Choroid plexus epithelial cell (primary cell): Measurements from ENCODE around the gene NKTR.
A peak's percentile ranks its signal among the peaks of the same experiment; 100 is the strongest.

ENCODE experiments used
- DNase-seq: peaks from one replicate; pipeline ENCODE4 v3.0.0-alpha.2; 2010; ENCODE audit warnings: low read depth
- H3K4me3 ChIP-seq: 2 replicates; pipeline ENCODE4 v1.5.1; 2011; ENCODE audit warnings: low read depth, mild to moderate bottlenecking, control low read depth, low read length, moderate library complexity
- CTCF ChIP-seq: conservative IDR thresholded peaks from 2 replicates; pipeline ENCODE4 v1.5.1; 2011; ENCODE audit warnings: low read depth, mild to moderate bottlenecking, control low read depth, inconsistent platforms, low read length, moderate library complexity

NKTR gene

DNA sequence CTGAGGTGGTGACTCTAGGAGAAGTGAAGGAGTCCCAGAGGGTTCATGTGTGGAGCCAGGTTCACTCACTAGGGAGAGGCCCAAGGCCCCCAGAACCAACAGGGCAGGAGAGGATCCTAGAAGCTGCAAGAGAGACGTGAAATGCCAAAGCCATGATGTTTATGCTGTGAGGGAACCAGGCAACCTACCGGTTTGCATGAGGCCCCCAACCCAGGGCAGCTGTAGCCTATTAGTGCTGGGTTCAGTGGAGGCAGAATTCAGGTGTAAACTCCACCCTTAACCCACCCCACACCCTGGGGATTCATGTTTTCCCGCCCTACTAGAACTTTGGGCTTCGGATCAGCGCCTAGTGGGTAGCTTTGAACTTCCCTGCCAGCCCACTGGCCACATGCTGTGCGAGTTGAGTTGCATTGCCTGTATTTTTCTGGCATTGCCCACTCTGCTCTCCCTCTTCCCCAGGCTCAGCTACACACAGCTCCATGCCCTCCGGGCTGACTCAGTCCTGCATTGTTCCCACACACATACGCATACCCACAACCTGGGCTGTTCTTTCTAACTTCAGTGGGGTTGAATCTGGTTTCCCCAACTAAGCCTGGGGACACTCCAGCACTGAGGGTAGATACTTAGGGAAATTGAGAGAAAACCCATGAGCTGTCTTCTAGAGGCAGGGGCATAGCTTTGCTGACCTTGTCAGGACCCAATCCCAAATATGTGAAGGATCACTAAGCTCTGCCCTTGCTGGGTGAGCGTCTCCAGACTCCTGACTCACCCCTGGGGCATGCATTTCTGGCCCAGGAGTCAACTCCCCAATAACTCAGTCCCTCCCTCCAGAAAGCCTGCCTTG lies 51.0 kb downstream of the NKTR start:
- H3K4me3 ChIP-seq = peak overlapping the region; percentile 3
- no peak for DNase-seq
- no peak for TF ChIP-seq CTCF

DNA sequence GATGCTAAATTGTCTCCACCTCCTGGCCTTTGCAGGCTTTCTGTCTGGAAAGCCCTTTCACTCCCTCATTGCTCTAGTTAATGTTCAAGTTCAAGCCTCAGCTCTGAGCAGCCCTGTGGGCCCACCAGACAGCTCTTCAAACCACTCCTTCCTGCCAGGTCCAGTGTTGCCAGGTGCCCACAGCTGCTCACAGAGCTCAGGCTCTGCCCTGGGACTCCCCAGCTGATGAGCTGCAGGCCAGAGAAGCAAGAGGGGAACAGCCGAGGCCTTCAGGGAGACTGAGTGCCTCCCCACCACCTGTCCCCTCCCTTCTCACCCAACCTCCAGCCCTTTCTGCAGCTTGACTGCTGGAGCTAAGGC lies 51.7 kb downstream of the NKTR start:
- H3K4me3 ChIP-seq = peak overlapping the region; percentile 83
- DNase-seq = no peak
- no peak for TF ChIP-seq CTCF

DNA sequence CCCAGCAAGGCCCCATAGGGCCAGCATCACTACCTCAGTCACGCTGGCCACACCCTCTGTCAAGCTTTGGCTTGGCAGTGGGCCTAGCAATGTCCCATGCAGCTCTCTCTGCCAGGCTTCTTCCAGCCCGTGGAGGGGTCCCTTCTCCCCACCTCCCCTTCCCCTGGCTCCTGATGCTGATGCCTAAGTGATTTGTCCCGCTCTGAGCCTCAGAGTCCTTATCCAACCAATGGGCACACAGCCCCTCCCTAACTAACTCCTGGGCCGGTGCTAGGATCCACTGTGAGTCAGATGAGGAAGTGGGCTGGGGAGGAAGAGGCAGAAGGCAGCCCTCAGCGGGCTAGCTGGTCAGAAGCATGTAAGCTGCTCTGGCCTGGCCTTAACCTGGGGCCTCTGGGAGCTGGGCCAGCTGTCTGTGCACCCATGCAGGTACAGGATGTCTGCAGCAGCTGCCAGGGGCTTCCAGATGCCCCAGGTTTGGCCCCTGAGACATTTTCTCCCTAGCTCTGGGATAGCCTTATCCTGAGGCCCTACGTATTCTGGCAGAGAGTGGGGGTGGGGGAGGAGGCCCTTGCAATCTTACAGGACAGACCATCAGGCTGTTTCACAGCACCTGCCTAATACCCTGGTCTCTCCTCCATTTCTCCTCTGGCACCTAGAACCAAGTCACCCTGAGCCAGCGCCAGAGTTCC lies 52.3 kb downstream of the NKTR start:
- no peak for TF ChIP-seq CTCF
- DNase-seq = peak; percentile 83
- peak overlapping the region; percentile 83 for H3K4me3 ChIP-seq

DNA sequence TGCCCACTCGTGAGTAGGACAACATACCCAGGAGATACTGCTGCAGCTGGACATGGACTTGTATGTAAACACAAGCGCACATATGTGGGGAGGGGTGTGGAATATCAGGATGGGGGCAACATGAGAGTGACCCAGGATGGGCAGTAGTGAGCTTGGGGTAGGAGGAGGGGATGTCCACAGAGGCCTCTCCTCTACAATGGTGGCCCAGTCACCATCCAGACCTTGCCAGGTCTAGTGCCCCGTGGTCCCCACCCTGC lies 52.7 kb downstream of the NKTR start:
- no peak for DNase-seq
- H3K4me3 ChIP-seq = peak overlapping the region; percentile 83
- no peak for TF ChIP-seq CTCF

DNA sequence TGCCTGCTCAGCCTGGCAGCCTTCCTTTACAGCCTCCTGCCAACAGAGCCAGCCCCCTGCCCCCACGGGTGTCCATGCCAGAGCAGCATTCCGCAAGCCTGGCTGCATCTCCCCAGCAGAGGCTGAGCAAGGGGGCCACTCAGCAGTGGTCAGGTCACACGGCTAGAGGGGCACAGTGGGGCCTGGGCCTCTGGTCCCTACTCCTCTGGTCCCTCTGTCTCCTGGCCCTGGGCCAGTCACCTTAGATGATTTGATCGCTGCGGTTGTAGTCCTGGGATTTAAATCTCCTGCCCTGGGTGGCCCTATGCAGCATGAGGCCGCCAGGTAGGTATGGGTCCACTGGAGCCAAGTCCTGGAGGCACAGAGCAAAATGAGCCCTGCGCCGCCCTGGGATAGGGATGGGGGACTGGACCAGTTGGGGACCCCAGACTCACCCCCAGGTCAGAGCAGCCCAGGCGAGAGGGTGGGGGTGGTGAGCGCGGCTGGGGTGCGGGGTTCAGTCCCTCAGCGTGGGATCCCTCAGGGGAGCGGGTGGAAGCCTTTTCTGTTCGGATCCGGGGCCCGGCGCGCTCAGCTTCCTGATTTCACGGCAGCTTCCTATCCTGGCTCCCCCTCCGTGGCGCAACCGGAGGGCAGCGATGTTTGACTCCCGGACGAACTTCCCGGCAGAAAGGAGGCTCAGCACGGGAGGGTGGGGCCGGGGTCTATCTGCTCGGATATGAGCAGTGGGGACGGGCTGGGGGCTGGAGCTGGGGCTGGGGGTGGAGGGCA lies 53.3 kb downstream of the NKTR start, which contains the start of gene ZBTB47:
Gene ZBTB47, plus strand, starts transcription at position 138 of the 771 bp plus-strand sequence. CDS start 4,659 bp downstream, outside the sequence.
- peak within 1 kb of the TSS; percentile 83 for H3K4me3 ChIP-seq
- no peak for TF ChIP-seq CTCF
- peak; percentile 39 for DNase-seq

- peak overlapping the region; percentile 83 for H3K4me3 ChIP-seq
- peak; percentile 6 for TF ChIP-seq CTCF
- peak; percentile 55 for DNase-seq
Observed at GRCh38 chr3:42654331-42655201, 54.1 kb downstream of the NKTR start.
